GM12892 (cell line): ENCODE data around the gene WDSUB1.

Experiments
- POLR2A ChIP-seq: IDR thresholded peaks from 2 replicates; pipeline ENCODE4 v1.6.1; 2011; ENCODE audit warnings: low read depth, low read length, control low read depth
- POLR2AphosphoS5 ChIP-seq: IDR thresholded peaks from 2 replicates; pipeline ENCODE4 v1.6.1; 2011; ENCODE audit warnings: low read depth, low read length, control low read depth

DNA sequence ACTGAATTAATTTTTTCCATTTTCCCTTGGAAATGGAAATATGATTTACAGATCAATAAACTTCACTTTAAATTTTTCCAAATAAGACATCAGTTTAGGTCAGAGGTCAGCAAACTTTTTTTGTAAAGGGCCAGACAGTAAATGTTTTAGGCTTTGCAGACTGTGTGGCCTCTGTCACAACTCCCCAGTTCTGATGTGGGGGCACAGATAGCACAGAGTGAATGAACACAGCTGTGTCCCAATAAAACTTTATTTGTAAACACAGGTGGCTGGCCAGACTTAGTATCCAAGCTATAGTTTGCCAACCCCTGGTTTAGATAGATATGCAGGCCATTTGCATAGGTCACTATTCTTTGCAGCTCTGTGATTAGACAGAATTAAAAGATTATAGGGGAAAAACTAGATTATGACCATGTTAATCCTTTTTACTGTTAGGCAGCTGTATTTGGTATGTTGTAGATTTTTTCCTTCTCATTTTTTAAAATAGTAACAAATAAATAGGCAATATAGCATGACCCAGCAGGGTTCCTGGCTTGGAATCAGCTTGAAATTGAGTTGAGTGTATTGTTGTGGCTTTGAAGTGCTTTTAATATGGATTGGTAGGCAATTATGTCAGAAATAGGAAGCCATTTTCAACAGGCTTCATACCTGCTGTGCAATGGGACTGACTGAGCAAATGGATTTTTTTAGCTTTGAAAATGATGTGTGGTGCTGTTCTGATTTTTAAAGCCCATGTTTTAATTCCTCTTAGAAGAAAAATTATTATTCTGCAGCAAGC, 59.7 kb downstream of the WDSUB1 start:
- no peak for TF ChIP-seq POLR2A
- no peak for TF ChIP-seq POLR2AphosphoS5
